B cell (primary cell): ENCODE measurements around the gene RRAD. TPM values are rescaled to one million over a fixed set of nuclear protein-coding genes. Genes with fewer than 3 reads are reported as not detected.

ENCODE experiments used
- ATAC-seq: fragments of 200-7000 bp; cut with Tn5 transposase; one replicate; pipeline ENCODE4 v1.10.0; 2021; ENCODE audit warnings: low read depth, mild to moderate bottlenecking, moderate number of reproducible peaks, moderate library complexity
- CTCF ChIA-PET: fragments of 350-600 bp; sonication (Branson Sonifier 250); formaldehyde crosslinking; loops from one replicate; lab custom pipeline; 2021; ENCODE audit warnings: antibody characterized with exemption, inconsistent platforms; lab: Charles Lee
- POLR2A ChIA-PET: fragments of 350-600 bp; sonication (Branson Sonifier 250); formaldehyde crosslinking; loops from one replicate; lab custom pipeline; 2021; ENCODE audit warnings: antibody characterized with exemption; lab: Charles Lee
- DNase-seq: peaks from one replicate; pipeline ENCODE4 v3.0.0; 2013
- H2AFZ ChIP-seq: 2 replicates; pipeline ENCODE4 v1.6.1; 2012; ENCODE audit warnings: mild to moderate bottlenecking, low read depth, low read length; ENCODE audit not compliant: insufficient read depth, poor library complexity, severe bottlenecking
- H3K27ac ChIP-seq, 2 donors: 1 replicate in 1 of 2; 2 replicates in 1 of 2; pipeline ENCODE4 v1.5.1; 2012 to 2013; ENCODE audit warnings: low read length in 2 of 2, mild to moderate bottlenecking in 2 of 2, moderate library complexity in 1 of 2
- H3K27me3 ChIP-seq, 4 experiments: fragments of 200-600 bp in 1 of 4; sonication (generic) in 1 of 4; replicated peaks in 1 of 4; 1 replicate in 2 of 4; 2 replicates in 2 of 4; pipeline versions ENCODE4 v1.6.1 to v1.7.0; 2013 to 2016; ENCODE audit warnings: low read length in 3 of 4, mild to moderate bottlenecking in 2 of 4, mixed read lengths in 1 of 4, moderate library complexity in 1 of 4; ENCODE audit not compliant: insufficient read depth in 4 of 4, control insufficient read depth in 3 of 4; ENCODE audit errors: control extremely low read depth in 1 of 4
- H3K36me3 ChIP-seq, 2 experiments: replicated peaks in 1 of 2; 1 replicate in 1 of 2; 2 replicates in 1 of 2; pipeline versions ENCODE4 v1.6.1 to v1.7.1; 2013; ENCODE audit warnings: low read length in 1 of 2; ENCODE audit not compliant: insufficient read depth in 2 of 2, control insufficient read depth in 1 of 2; ENCODE audit errors: control extremely low read depth in 1 of 2, extremely low read depth in 1 of 2
- H3K4me1 ChIP-seq, 2 donors: fragments of 200-600 bp in 1 of 2; sonication (generic) in 1 of 2; 1 replicate in 1 of 2; 2 replicates in 1 of 2; pipeline versions ENCODE4 v1.5.1 to v1.6.1; 2013 to 2017; ENCODE audit warnings: low read length in 2 of 2; ENCODE audit not compliant: control insufficient read depth in 2 of 2, insufficient read depth in 2 of 2
- H3K4me2 ChIP-seq: replicated peaks from 2 replicates; pipeline ENCODE3; 2012; ENCODE audit warnings: mild to moderate bottlenecking, low read depth, low read length; ENCODE audit not compliant: poor library complexity, severe bottlenecking
- H3K4me3 ChIP-seq, 5 experiments: fragments of 200-600 bp in 1 of 5; sonication (generic) in 1 of 5; 1 replicate in 3 of 5; 2 replicates in 2 of 5; pipeline versions ENCODE4 v1.5.1 to v1.7.0; 2011 to 2016; ENCODE audit warnings: low read length in 4 of 5, mild to moderate bottlenecking in 4 of 5, low read depth in 2 of 5, control low read depth in 1 of 5, moderate library complexity in 1 of 5; ENCODE audit not compliant: insufficient read depth in 1 of 5; ENCODE audit errors: control extremely low read depth in 1 of 5, extremely low read depth in 1 of 5
- H3K79me2 ChIP-seq: fragments of 200-600 bp; sonication (generic); one replicate; pipeline ENCODE4 v1.6.0; 2016; ENCODE audit warnings: low read length; ENCODE audit not compliant: control insufficient read depth, insufficient read depth
- H3K9ac ChIP-seq: fragments of 200-600 bp; sonication (generic); 2 replicates; pipeline ENCODE4 v1.6.1; 2017; ENCODE audit warnings: mild to moderate bottlenecking, low read length, moderate library complexity
- H3K9me3 ChIP-seq, 3 donors: one replicate each; pipeline versions ENCODE4 v1.6.1 to v1.7.1; 2013; ENCODE audit warnings: low read length in 2 of 3; ENCODE audit not compliant: control insufficient read depth in 2 of 3, insufficient read depth in 1 of 3; ENCODE audit errors: control extremely low read depth in 1 of 3
- H4K20me1 ChIP-seq: 2 replicates; pipeline ENCODE4 v1.6.0; 2012; ENCODE audit warnings: mild to moderate bottlenecking, low read length; ENCODE audit not compliant: insufficient read depth, control insufficient read depth, poor library complexity, severe bottlenecking
- H3K27ac Mint-ChIP-seq: one replicate; pipeline ENCODE4 v1.8.0; 2021; ENCODE audit warnings: mixed read lengths
- H3K27me3 Mint-ChIP-seq: one replicate; pipeline ENCODE4 v1.8.0; 2021; ENCODE audit warnings: mixed read lengths
- H3K4me1 Mint-ChIP-seq: one replicate; pipeline ENCODE4 v1.8.0; 2021; ENCODE audit warnings: mixed read lengths
- H3K4me3 Mint-ChIP-seq: one replicate; pipeline ENCODE4 v1.8.0; 2021; ENCODE audit warnings: mixed read lengths
- H3K9me3 Mint-ChIP-seq: one replicate; pipeline ENCODE4 v1.8.0; 2022; ENCODE audit warnings: mixed read lengths; ENCODE audit not compliant: insufficient read depth
- CTCF ChIP-seq: fragments of 200-600 bp; IDR thresholded peaks from one replicate; pipeline ENCODE4 v1.8.0; 2022; ENCODE audit warnings: antibody characterized with exemption, mild to moderate bottlenecking
- EZH2 ChIP-seq: IDR thresholded peaks from 2 replicates; pipeline ENCODE4 v1.6.1; 2012; ENCODE audit warnings: borderline replicate concordance, low read depth, mild to moderate bottlenecking, moderate library complexity, low read length; ENCODE audit not compliant: insufficient read depth, poor library complexity, severe bottlenecking
- WGBS: methylation state at CpG from one replicate; pipeline ENCODE4 v1.1.5; 2013; ENCODE audit warnings: missing lambda C conversion rate; ENCODE audit not compliant: insufficient coverage; 5-methylcytosine and 5-hydroxymethylcytosine counted together
- intact Hi-C: fragments of 100-400 bp; cut with micrococcal nuclease; formaldehyde crosslinking; loops from one replicate; pipeline ENCODE4 v1.10.0; 2022
- polyA plus RNA-seq: library from polyadenylated mRNA; depleted of rRNA; stranded (reverse); fragments of >200 nt; gene quantifications from 2 replicates; pipeline ENCODE4 v1.2.3, GENCODE V29; 2012
- total RNA-seq, 2 donors: library from RNA; stranded (reverse); fragments of 120-200 nt in 1 of 2; gene quantifications; 1 replicate in 1 of 2; 2 replicates in 1 of 2; pipeline versions ENCODE4 v1.2.3 to v1.2.4, GENCODE V29; 2013 to 2022

Gene RRAD
- total and polyA plus RNA-seq, 2 donors (not counting 1 experiment from before 2014, with no cell fraction given) = 0.64 to 1.9 TPM

- ATAC-seq (no peak), DNase-seq (no peak)
- Histone ChIP-seq H3K4me2 (no peak overlapping the region), H3K27ac (no peak overlapping the region), H2AFZ (no peak overlapping the region), H3K4me3 (no peak overlapping the region), H3K79me2 (no peaks in the 10 kb centered on the region), H3K9ac (no peak overlapping the region), H3K36me3 (no peaks in the 10 kb centered on the region), H3K9me3 (peaks cover 0 to 8% (median 0%) of the 10 kb centered on the region in 3 donors), H3K27me3 (peaks cover 0 to 46% (median 14%) of the 10 kb centered on the region in 4 experiments), H4K20me1 (no peaks in the 10 kb centered on the region), H3K4me1 (peaks cover 11 to 12% of the 10 kb centered on the region in 2 donors)
- H3K27me3 Mint-ChIP-seq = peaks cover 37% of the 10 kb centered on the region
- POLR2A ChIA-PET = no interaction called here
- H3K4me1 Mint-ChIP-seq = peaks cover 12% of the 10 kb centered on the region
- H3K4me3 Mint-ChIP-seq = no peak overlapping the region
- intact Hi-C loops = no loop called here
- no peak for TF ChIP-seq CTCF
- TF ChIP-seq EZH2 = no peak
- no peak overlapping the region for H3K27ac Mint-ChIP-seq
- 45% methylated on average over 18 of the region's 18 CpGs for WGBS
- CTCF ChIA-PET = no interaction called here
- no peaks in the 10 kb centered on the region for H3K9me3 Mint-ChIP-seq
These were observed 2.0 kb downstream of the RRAD start for GRCh38 chr16:66923247-66923731.

GRCh38 chr16:66921729-66922450 lies 3.4 kb downstream of the RRAD start:
- no peak for TF ChIP-seq EZH2
- no peak for TF ChIP-seq CTCF
- ATAC-seq = no peak
- no peak for DNase-seq
- H4K20me1 ChIP-seq = no peaks in the 10 kb centered on the region
- no peaks in the 10 kb centered on the region for H3K36me3 ChIP-seq
- H3K27me3 Mint-ChIP-seq = peaks cover 37% of the 10 kb centered on the region
- peaks cover 0 to 42% (median 14%) of the 10 kb centered on the region in 4 experiments for H3K27me3 ChIP-seq
- ChIA-PET POLR2A (no interaction called here), CTCF (no interaction called here)
- H3K9ac ChIP-seq = no peak overlapping the region
- no peak overlapping the region for H3K27ac ChIP-seq
- no peak overlapping the region for H3K4me2 ChIP-seq
- H3K4me3 Mint-ChIP-seq = no peak overlapping the region
- H3K9me3 ChIP-seq = peaks cover 0 to 8% (median 0%) of the 10 kb centered on the region in 3 donors
- H3K4me1 ChIP-seq = peaks cover 11 to 12% of the 10 kb centered on the region in 2 donors
- WGBS = 83% methylated on average over 39 of the region's 42 CpGs
- intact Hi-C loops = no loop called here
- H3K9me3 Mint-ChIP-seq = no peaks in the 10 kb centered on the region
- no peaks in the 10 kb centered on the region for H3K79me2 ChIP-seq
- no peak overlapping the region for H3K4me3 ChIP-seq
- H3K27ac Mint-ChIP-seq = no peak overlapping the region
- no peak overlapping the region for H2AFZ ChIP-seq
- H3K4me1 Mint-ChIP-seq = peaks cover 12% of the 10 kb centered on the region
